A673 (cell line): Measurements from ENCODE around the gene FNDC1.

Experiments
- EZH2 ChIP-seq: fragments of 200-600 bp; sonication (generic); IDR thresholded peaks from 2 replicates; pipeline ENCODE4 v1.6.1; 2017; ENCODE audit warnings: borderline replicate concordance, low read depth, mild to moderate bottlenecking, mixed read lengths, antibody characterized with exemption, low read length; ENCODE audit not compliant: poor library complexity, severe bottlenecking
- TF ChIP-seq, protein P1 (sequence below): fragments of 300-800, 200-600 bp; sonication (generic); conservative IDR thresholded peaks from 2 replicates; pipeline ENCODE4 v1.5.1; 2017; ENCODE audit warnings: low read depth, mild to moderate bottlenecking, antibody characterized with exemption, low read length, moderate library complexity, mixed read lengths

DNA sequence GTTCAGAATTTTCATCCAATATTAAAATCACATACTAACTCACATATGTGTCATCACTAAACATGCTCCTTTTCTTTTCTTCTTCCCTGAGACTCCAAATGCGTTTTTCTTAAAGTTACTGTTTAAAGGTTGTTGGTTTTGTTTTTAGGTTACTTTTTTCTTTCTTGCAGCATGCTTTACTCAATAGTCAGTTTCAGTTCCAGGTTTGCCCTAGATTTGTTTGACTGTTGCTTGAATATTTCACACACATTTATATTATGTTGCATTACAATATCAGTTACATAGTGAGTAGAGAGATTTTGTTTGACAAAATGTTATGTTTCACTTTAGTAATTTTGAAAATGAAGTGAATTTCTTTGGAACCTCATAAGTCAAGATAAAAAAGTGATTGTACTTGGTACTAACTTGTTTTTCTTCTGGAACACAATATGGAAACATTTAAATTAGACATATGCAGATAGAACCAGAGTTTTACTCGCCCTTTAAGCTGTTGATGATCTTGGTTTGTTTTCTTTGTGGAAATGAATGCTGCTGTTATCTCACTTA, 27.3 kb downstream of the FNDC1 start:
- TF ChIP-seq, protein P1, sequence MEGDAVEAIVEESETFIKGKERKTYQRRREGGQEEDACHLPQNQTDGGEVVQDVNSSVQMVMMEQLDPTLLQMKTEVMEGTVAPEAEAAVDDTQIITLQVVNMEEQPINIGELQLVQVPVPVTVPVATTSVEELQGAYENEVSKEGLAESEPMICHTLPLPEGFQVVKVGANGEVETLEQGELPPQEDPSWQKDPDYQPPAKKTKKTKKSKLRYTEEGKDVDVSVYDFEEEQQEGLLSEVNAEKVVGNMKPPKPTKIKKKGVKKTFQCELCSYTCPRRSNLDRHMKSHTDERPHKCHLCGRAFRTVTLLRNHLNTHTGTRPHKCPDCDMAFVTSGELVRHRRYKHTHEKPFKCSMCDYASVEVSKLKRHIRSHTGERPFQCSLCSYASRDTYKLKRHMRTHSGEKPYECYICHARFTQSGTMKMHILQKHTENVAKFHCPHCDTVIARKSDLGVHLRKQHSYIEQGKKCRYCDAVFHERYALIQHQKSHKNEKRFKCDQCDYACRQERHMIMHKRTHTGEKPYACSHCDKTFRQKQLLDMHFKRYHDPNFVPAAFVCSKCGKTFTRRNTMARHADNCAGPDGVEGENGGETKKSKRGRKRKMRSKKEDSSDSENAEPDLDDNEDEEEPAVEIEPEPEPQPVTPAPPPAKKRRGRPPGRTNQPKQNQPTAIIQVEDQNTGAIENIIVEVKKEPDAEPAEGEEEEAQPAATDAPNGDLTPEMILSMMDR: no peak
- TF ChIP-seq EZH2: no peak
